Keratinocyte (primary cell): ENCODE data around the gene CCDC54.
A peak's percentile ranks its signal among the peaks of the same experiment; 100 is the strongest.

Experiments used
- EZH2 ChIP-seq: IDR thresholded peaks from one replicate; pipeline ENCODE4 v1.6.1; 2012; ENCODE audit warnings: inconsistent platforms, mild to moderate bottlenecking, low read length, moderate library complexity
- TF ChIP-seq, protein P1 (sequence below), 3 experiments: IDR thresholded peaks in 1 of 3; conservative IDR thresholded peaks in 1 of 3; optimal IDR thresholded peaks in 1 of 3; 2 replicates in 2 of 3; 3 replicates in 1 of 3; pipeline versions ENCODE3 to v1.5.1; 2011; ENCODE audit warnings: low read length in 3 of 3, mild to moderate bottlenecking in 3 of 3, moderate library complexity in 2 of 3, control low read depth in 1 of 3, inconsistent platforms in 1 of 3; ENCODE audit not compliant: insufficient read depth in 2 of 3; ENCODE audit errors: extremely low read depth in 1 of 3

DNA sequence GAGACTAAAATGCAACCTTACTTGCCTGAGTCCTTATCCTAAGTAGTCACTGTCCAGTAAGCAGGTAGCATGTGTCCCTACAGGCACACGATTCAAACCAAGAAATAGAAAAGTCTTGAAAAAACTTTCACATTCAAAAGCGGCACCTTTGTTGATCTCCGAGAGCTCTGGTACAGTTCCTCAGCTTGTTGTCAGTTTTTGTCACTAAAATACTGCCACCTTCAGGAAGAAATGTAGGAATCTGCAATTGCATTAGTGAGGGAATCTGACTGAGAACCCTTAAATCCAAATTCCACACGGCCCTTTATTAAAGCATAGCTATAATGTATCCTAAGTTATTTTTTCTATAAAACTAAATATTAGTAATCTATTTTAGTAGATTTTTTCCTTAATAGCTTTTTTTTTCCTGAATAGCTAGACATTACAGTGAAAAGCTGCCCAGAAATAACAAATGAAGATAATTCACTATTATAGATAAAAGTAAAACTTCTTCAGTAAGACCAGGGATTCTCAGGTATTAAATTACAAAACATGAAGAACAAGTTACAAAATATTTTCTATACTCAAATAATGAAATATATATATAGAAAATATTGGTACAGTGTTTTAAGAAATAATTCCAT, 44.0 kb downstream of the CCDC54 start:
- TF ChIP-seq, protein P1, sequence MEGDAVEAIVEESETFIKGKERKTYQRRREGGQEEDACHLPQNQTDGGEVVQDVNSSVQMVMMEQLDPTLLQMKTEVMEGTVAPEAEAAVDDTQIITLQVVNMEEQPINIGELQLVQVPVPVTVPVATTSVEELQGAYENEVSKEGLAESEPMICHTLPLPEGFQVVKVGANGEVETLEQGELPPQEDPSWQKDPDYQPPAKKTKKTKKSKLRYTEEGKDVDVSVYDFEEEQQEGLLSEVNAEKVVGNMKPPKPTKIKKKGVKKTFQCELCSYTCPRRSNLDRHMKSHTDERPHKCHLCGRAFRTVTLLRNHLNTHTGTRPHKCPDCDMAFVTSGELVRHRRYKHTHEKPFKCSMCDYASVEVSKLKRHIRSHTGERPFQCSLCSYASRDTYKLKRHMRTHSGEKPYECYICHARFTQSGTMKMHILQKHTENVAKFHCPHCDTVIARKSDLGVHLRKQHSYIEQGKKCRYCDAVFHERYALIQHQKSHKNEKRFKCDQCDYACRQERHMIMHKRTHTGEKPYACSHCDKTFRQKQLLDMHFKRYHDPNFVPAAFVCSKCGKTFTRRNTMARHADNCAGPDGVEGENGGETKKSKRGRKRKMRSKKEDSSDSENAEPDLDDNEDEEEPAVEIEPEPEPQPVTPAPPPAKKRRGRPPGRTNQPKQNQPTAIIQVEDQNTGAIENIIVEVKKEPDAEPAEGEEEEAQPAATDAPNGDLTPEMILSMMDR (optimal IDR thresholded peaks at IDR 0.05 in 1 of 3, IDR thresholded peaks at IDR 0.05 in 1 of 3, conservative IDR thresholded peaks at IDR 0.05 in 1 of 3; ENCODE audit: extremely low read depth in 1 of 3, insufficient read depth in 2 of 3, low read length in 3 of 3) = peak; percentile 37 to 67 (median 50)
- TF ChIP-seq EZH2 = no peak
